HepG2 (cell line): ENCODE results near the gene EYA3. TPM values are rescaled to one million over a fixed set of nuclear protein-coding genes. Genes with fewer than 3 reads are reported as not detected.

Experiments used
- ATAC-seq: fragments of 200-7000 bp; cut with Tn5 transposase; 3 replicates; pipeline ENCODE4 v1.9.1; 2020; ENCODE audit warnings: mild to moderate bottlenecking, moderate library complexity
- Bru-seq: library from RNA; stranded (reverse); fragments of 400-500 nt; gene quantifications from one replicate; lab custom pipeline; 2021; lab: Mats Ljungman, UMichigan
- BruChase-seq, 2 experiments: library from RNA; stranded (reverse); fragments of 400-500 nt; gene quantifications; one replicate each; lab custom pipeline; 2021; lab: Mats Ljungman, UMichigan
- BruUV-seq: library from RNA; stranded (reverse); fragments of 400-500 nt; replicated peaks from 2 replicates; lab custom pipeline; 2021; lab: Mats Ljungman, UMichigan
- CTCF ChIA-PET: fragments of 300-600 bp; formaldehyde crosslinking; extraction: SDS; loops from one replicate; lab custom pipeline; 2021; ENCODE audit warnings: low total read pairs, inconsistent platforms, low intra/inter-chr PET ratio; lab: Yijun Ruan, JAX
- POLR2A ChIA-PET: fragments of 350-600 bp; sonication (Branson Sonifier 250); formaldehyde crosslinking; loops from one replicate; lab custom pipeline; 2020; ENCODE audit warnings: antibody characterized with exemption, inconsistent platforms; lab: Yijun Ruan, JAX
- DNase-seq: peaks from one replicate; pipeline ENCODE4 v3.0.0-alpha.2; 2015; ENCODE audit warnings: low spot score
- FAIRE-seq: peaks from 3 replicates; lab custom pipeline; 2011; peaks lifted over from hg19 to GRCh38; lab: Jason Lieb, UNC
- H2AFZ ChIP-seq: one replicate; pipeline ENCODE4 v1.6.1; 2011; ENCODE audit warnings: low read length, inconsistent platforms
- H3K27ac ChIP-seq: fragments of 300-600 bp; 3 replicates; pipeline ENCODE4 v1.8.0; 2011; ENCODE audit warnings: mixed run types, mild to moderate bottlenecking, mixed read lengths, low read length, inconsistent platforms; ENCODE audit not compliant: insufficient read depth; ENCODE audit errors: extremely low read length
- H3K27me3 ChIP-seq, 2 experiments: fragments of 200-600 bp in 1 of 2; 2 replicates in 1 of 2; 3 replicates in 1 of 2; pipeline versions ENCODE4 v1.6.0 to v1.8.0; 2011; ENCODE audit warnings: low read length in 2 of 2, mild to moderate bottlenecking in 2 of 2, moderate library complexity in 2 of 2, inconsistent platforms in 1 of 2; ENCODE audit not compliant: insufficient read depth in 2 of 2, control insufficient read depth in 1 of 2
- H3K36me3 ChIP-seq, 2 experiments: fragments of 200-600 bp in 1 of 2; replicated peaks in 1 of 2; 2 replicates in 1 of 2; 3 replicates in 1 of 2; pipeline versions ENCODE4 v1.5.1 to v1.8.0; 2011; ENCODE audit warnings: low read length in 2 of 2, inconsistent platforms in 1 of 2; ENCODE audit not compliant: insufficient read depth in 2 of 2, control insufficient read depth in 1 of 2
- H3K4me1 ChIP-seq: 2 replicates; pipeline ENCODE4 v1.5.1; 2012; ENCODE audit warnings: low read length, inconsistent platforms; ENCODE audit not compliant: insufficient read depth
- H3K4me2 ChIP-seq: 2 replicates; pipeline ENCODE4 v1.6.0; 2011; ENCODE audit warnings: low read depth, low read length, inconsistent platforms
- H3K4me3 ChIP-seq, 3 experiments: fragments of 200-600 bp in 1 of 3; sonication (generic), shearing (Covaris generic) in 1 of 3; replicated peaks in 1 of 3; 2 replicates each; pipeline ENCODE4 v1.5.1; 2011 to 2016; ENCODE audit warnings: low read length in 3 of 3, inconsistent platforms in 2 of 3, low read depth in 2 of 3, mild to moderate bottlenecking in 2 of 3, control low read depth in 1 of 3, mixed read lengths in 1 of 3; ENCODE audit not compliant: insufficient read depth in 1 of 3
- H3K79me2 ChIP-seq: one replicate; pipeline ENCODE4 v1.6.1; 2011; ENCODE audit warnings: low read length, inconsistent platforms; ENCODE audit not compliant: insufficient read depth
- H3K9ac ChIP-seq: 2 replicates; pipeline ENCODE4 v1.6.0; 2011; ENCODE audit warnings: mild to moderate bottlenecking, low read depth, low read length, inconsistent platforms; ENCODE audit not compliant: insufficient read depth
- H3K9me3 ChIP-seq: 2 replicates; pipeline ENCODE4 v1.5.1; 2012; ENCODE audit warnings: mild to moderate bottlenecking, low read length
- H4K20me1 ChIP-seq: 2 replicates; pipeline ENCODE4 v1.6.0; 2011; ENCODE audit warnings: inconsistent platforms, mild to moderate bottlenecking, low read length, moderate library complexity; ENCODE audit not compliant: insufficient read depth
- GATAD1 ChIP-seq: IDR thresholded peaks from 2 replicates; pipeline ENCODE4 v1.6.1; 2016; ENCODE audit warnings: missing genetic modification reagents, missing compliant biosample characterization
- IKZF4 ChIP-seq: sonication (generic); formaldehyde crosslinking; IDR thresholded peaks from 2 replicates; pipeline ENCODE4 v1.5.1; 2020; ENCODE audit warnings: borderline replicate concordance, mild to moderate bottlenecking, low read depth, missing genetic modification reagents; ENCODE audit errors: not compliant biosample characterization
- KAT8 ChIP-seq: IDR thresholded peaks from 2 replicates; pipeline ENCODE4 v1.6.1; 2016; ENCODE audit warnings: missing genetic modification reagents, missing compliant biosample characterization
- KDM1A ChIP-seq: IDR thresholded peaks from 2 replicates; pipeline ENCODE4 v1.6.1; 2016; ENCODE audit warnings: missing compliant biosample characterization
- NRL ChIP-seq: sonication (generic); formaldehyde crosslinking; IDR thresholded peaks from 2 replicates; pipeline ENCODE4 v1.5.0; 2020; ENCODE audit warnings: missing genetic modification reagents, mild to moderate bottlenecking, moderate library complexity, borderline replicate concordance
- TAF1 ChIP-seq: sonication (generic); formaldehyde crosslinking; IDR thresholded peaks from 2 replicates; pipeline ENCODE4 v1.4.0; 2020; ENCODE audit warnings: missing genetic modification reagents
- ZBTB46 ChIP-seq: sonication (generic); formaldehyde crosslinking; IDR thresholded peaks from 2 replicates; pipeline ENCODE4 v1.4.0; 2020; ENCODE audit warnings: mild to moderate bottlenecking, missing genetic modification reagents, borderline replicate concordance
- ZNF34 ChIP-seq: sonication (generic); formaldehyde crosslinking; IDR thresholded peaks from 2 replicates; pipeline ENCODE4 v1.4.0; 2020; ENCODE audit warnings: mild to moderate bottlenecking, missing genetic modification reagents, borderline replicate concordance
- ZNF362 ChIP-seq: sonication (generic); formaldehyde crosslinking; IDR thresholded peaks from 2 replicates; pipeline ENCODE4 v1.4.0; 2020; ENCODE audit warnings: missing genetic modification reagents, mild to moderate bottlenecking, borderline replicate concordance
- ZNF768 ChIP-seq: sonication (generic); formaldehyde crosslinking; IDR thresholded peaks from 2 replicates; pipeline ENCODE4 v1.4.0; 2020; ENCODE audit warnings: missing genetic modification reagents
- ZSCAN31 ChIP-seq: sonication (generic); formaldehyde crosslinking; IDR thresholded peaks from 2 replicates; pipeline ENCODE4 v1.5.0; 2020; ENCODE audit warnings: low read depth, mild to moderate bottlenecking, missing genetic modification reagents
- WGBS: methylation state at CpG from one replicate; pipeline ENCODE4 v1.1.6; 2017; ENCODE audit warnings: low lambda C conversion rate; 5-methylcytosine and 5-hydroxymethylcytosine counted together
- in situ Hi-C: cut with HindIII; loops from 2 replicates; pipeline ENCODE4 v1.10.0; 2017; ENCODE audit warnings: low pct_unique_long_range_greater_than_20kb; ENCODE audit not compliant: extremely low pct_ligation_motif_present
- intact Hi-C: fragments of 100-400 bp; cut with micrococcal nuclease; formaldehyde crosslinking; loops from one replicate; pipeline ENCODE4 v1.10.0; 2022; ENCODE audit not compliant: unreplicated experiment
- long read RNA-seq, 2 experiments: library from RNA in 1 of 2; library from polyadenylated mRNA in 1 of 2; stranded (forward) in 1 of 2; unstranded in 1 of 2; transcript quantifications; one replicate each; pipeline ENCODE4 v2.0.0, GENCODE V29; 2019 to 2022
- polyA minus RNA-seq, 3 experiments: library from RNA; depleted of rRNA, polyadenylated mRNA; stranded (reverse); fragments of >200 nt; gene quantifications; 2 replicates each; pipeline ENCODE4 v1.2.3, GENCODE V29; 2011; ENCODE audit warnings: low replicate concordance in 1 of 3
- polyA plus RNA-seq, 8 experiments: library from polyadenylated mRNA; depleted of rRNA in 3 of 8; stranded (reverse) in 7 of 8; unstranded in 1 of 8; fragments of >200 nt; fragmentation: Illumina TruSeq in 4 of 8; extraction: Trizol in 4 of 8; gene quantifications; 2 replicates each; pipeline versions ENCODE4 v1.2.1 to v1.2.3, GENCODE V29; 2011 to 2016; ENCODE audit warnings: low read depth in 4 of 8, missing spikeins in 1 of 8, mixed read lengths in 1 of 8; ENCODE audit not compliant: insufficient read depth in 1 of 8
- total RNA-seq, 5 experiments: library from RNA; depleted of rRNA; stranded (reverse); fragments of >200 nt; fragmentation: Illumina TruSeq; extraction: Trizol; gene quantifications; 2 replicates each; pipeline ENCODE4 v1.2.3, GENCODE V29; 2016; ENCODE audit warnings: low read depth in 1 of 5

The EYA3 gene
- 19.7 and 26.3 TPM in 2 replicates for total RNA-seq (2016; rRNA removed; fragmentation: Illumina TruSeq; extraction: Trizol)
- total RNA-seq (2016; cell fraction: cytosol; rRNA removed; fragmentation: Illumina TruSeq; extraction: Trizol; ENCODE audit: low read depth), result 9.5 and 9.6 TPM in 2 replicates
- 17.2 and 24.4 TPM in 2 replicates for total RNA-seq (2016; cell fraction: insoluble cytoplasmic fraction; rRNA removed; fragmentation: Illumina TruSeq; extraction: Trizol)
- 7.9 and 8.4 TPM in 2 replicates for total RNA-seq (2016; cell fraction: membrane; rRNA removed; fragmentation: Illumina TruSeq; extraction: Trizol)
- total RNA-seq (2016; cell fraction: nucleus; rRNA removed; fragmentation: Illumina TruSeq; extraction: Trizol), result 15.7 and 18.2 TPM in 2 replicates
- polyA plus RNA-seq (2011; rRNA removed), result 12.2 and 13.9 TPM in 2 replicates
- polyA plus RNA-seq (2011; cell fraction: cytosol; rRNA removed), result 5.6 and 7.2 TPM in 2 replicates
- polyA plus RNA-seq (2011; cell fraction: nucleus; rRNA removed), result 7.5 and 7.6 TPM in 2 replicates
- polyA plus RNA-seq (2012), result 7.5 and 7.9 TPM in 2 replicates
- 0.67 and 1.0 TPM in 2 replicates for polyA plus RNA-seq (2016; cell fraction: cytosol; fragmentation: Illumina TruSeq; extraction: Trizol; ENCODE audit: low read depth)
- polyA plus RNA-seq (2016; cell fraction: insoluble cytoplasmic fraction; fragmentation: Illumina TruSeq; extraction: Trizol; ENCODE audit: low read depth), result 11.7 and 12.0 TPM in 2 replicates
- polyA plus RNA-seq (2016; cell fraction: membrane; fragmentation: Illumina TruSeq; extraction: Trizol; ENCODE audit: low read depth), result 1.4 and 1.6 TPM in 2 replicates
- 16.9 and 17.5 TPM in 2 replicates for polyA plus RNA-seq (2016; cell fraction: nucleus; fragmentation: Illumina TruSeq; extraction: Trizol; ENCODE audit: insufficient read depth, low read depth)
- polyA minus RNA-seq (2011; rRNA and poly(A)+ RNA removed; ENCODE audit: low replicate concordance), result 26.2 and 75.0 TPM in 2 replicates
- polyA minus RNA-seq (2011; cell fraction: cytosol; rRNA and poly(A)+ RNA removed), result 11.7 and 13.3 TPM in 2 replicates
- 20.0 and 20.3 TPM in 2 replicates for polyA minus RNA-seq (2011; cell fraction: nucleus; rRNA and poly(A)+ RNA removed)
- Bru-seq, nascent RNA, result percentile 69 among the genes with signal in this experiment
- percentile 67 among the genes with signal in this experiment for BruChase-seq, experiment 1, labeled RNA remaining after a 6-hour chase
- percentile 66 among the genes with signal in this experiment for BruChase-seq, experiment 2, labeled RNA remaining after a 2-hour chase
- long read RNA-seq, experiment 1, full-length matches to known transcripts, result 1 of 19 reads
- long read RNA-seq, experiment 1, partial matches to known transcripts, result 1 of 19 reads
- long read RNA-seq, experiment 1, other reads (novel, unspliced or antisense), result 17 of 19 reads
- long read RNA-seq, experiment 2, full-length matches to known transcripts, result 3 of 14 reads
- long read RNA-seq, experiment 2, partial matches to known transcripts, result 2 of 14 reads
- long read RNA-seq, experiment 2, other reads (novel, unspliced or antisense), result 9 of 14 reads

- ChIA-PET CTCF (no interaction called here), POLR2A (interaction anchor here (0.6 to 2.5 kb wide), 21 partner anchors 10 to 417 kb away, joined by 3 to 17 read pairs (median 3); partner anchors contain the start of genes MED18, PHACTR4, PPP1R8 and RCC1)
- peaks cover 3% of the 10 kb centered on the region; the same call in 1 of the 2 replicates for H4K20me1 ChIP-seq
- H3K4me1 ChIP-seq, result peaks cover 47% of the 10 kb centered on the region
- H3K79me2 ChIP-seq, result peaks cover 45% of the 10 kb centered on the region
- FAIRE-seq (peak; percentile 76), DNase-seq (peak; percentile 97), ATAC-seq (peak; percentile 97)
- H3K9ac ChIP-seq, result peak within 1 kb of the TSS; percentile 91
- WGBS, result under 1% methylated on average over 23 of the region's 44 CpGs
- TSS peak; percentile 68 for BruUV-seq
- no peaks in the 10 kb centered on the region for H3K36me3 ChIP-seq
- intact Hi-C loops, result no loop called here
- in situ Hi-C loops, result loop anchor here (25.0 kb wide), 1 partner anchor 274 kb away; the partner anchor contains the start of gene PHACTR4
- peak within 1 kb of the TSS; percentile 79 to 98 (median 82) for H3K4me3 ChIP-seq
- H3K27me3 ChIP-seq, result no peaks in the 10 kb centered on the region; a peak in 1 of 5 replicates
- H3K27ac ChIP-seq, result peak within 1 kb of the TSS; percentile 87
- peak within 1 kb of the TSS; percentile 97 for H3K4me2 ChIP-seq
- H3K9me3 ChIP-seq, result no peaks in the 10 kb centered on the region
- peak within 1 kb of the TSS; percentile 75 for H2AFZ ChIP-seq
- peak; percentile 81 for TF ChIP-seq TAF1 (CRISPR knock-in tag)
- TF ChIP-seq ZSCAN31 (CRISPR knock-in tag), result peak; percentile 81
- peak; percentile 92 for TF ChIP-seq GATAD1 (CRISPR knock-in tag)
- TF ChIP-seq ZNF768, result peak; percentile 37; the same call in 1 of the 2 replicates
- peak; percentile 65; the same call in 1 of the 2 replicates for TF ChIP-seq ZNF362
- TF ChIP-seq KDM1A (CRISPR knock-in tag), result no peak; the same call in 1 of the 2 replicates
- TF ChIP-seq KAT8, result peak; percentile 95
- 0 out of 2 replicates have a peak, but pooled peaks have one; percentile 51 for TF ChIP-seq ZNF34 (CRISPR knock-in tag)
- TF ChIP-seq IKZF4, result no peak
- TF ChIP-seq NRL (CRISPR knock-in tag), result peak; percentile 62
- TF ChIP-seq ZBTB46, result no peak
These were observed at the start of gene EYA3 for GRCh38 chr1:28088168-28088961. TSS of gene EYA3 (minus strand) at chr1:28088610. CDS start at chr1:28058026, 30,584 bp downstream.
